IPS-15b (cell line): ENCODE measurements around the gene HOXD9.

ENCODE experiments used
- H3K27me3 ChIP-seq: one replicate; pipeline ENCODE4 v1.6.1; 2013; ENCODE audit warnings: low read length; ENCODE audit not compliant: control insufficient read depth, insufficient read depth
- H3K36me3 ChIP-seq: one replicate; pipeline ENCODE4 v1.6.1; 2013; ENCODE audit warnings: low read length; ENCODE audit not compliant: control insufficient read depth, insufficient read depth
- H3K4me1 ChIP-seq: one replicate; pipeline ENCODE4 v1.6.1; 2013; ENCODE audit warnings: mild to moderate bottlenecking, low read length; ENCODE audit not compliant: control insufficient read depth, insufficient read depth
- H3K4me3 ChIP-seq: one replicate; pipeline ENCODE4 v1.5.1; 2013; ENCODE audit warnings: low read depth, low read length
- H3K9ac ChIP-seq: one replicate; pipeline ENCODE4 v1.6.1; 2013; ENCODE audit warnings: low read depth, mild to moderate bottlenecking, low read length
- H3K9me3 ChIP-seq: one replicate; pipeline ENCODE4 v1.6.1; 2013; ENCODE audit warnings: mild to moderate bottlenecking, low read length; ENCODE audit not compliant: control insufficient read depth, insufficient read depth

HOXD9 gene

GRCh38 chr2:176088048-176088936 lies 34.2 kb upstream of the HOXD9 start:
- Histone ChIP-seq H3K4me3 (peak overlapping the region; percentile 49), H3K36me3 (no peaks in the 10 kb centered on the region), H3K4me1 (no peaks in the 10 kb centered on the region), H3K9ac (no peak overlapping the region), H3K27me3 (peaks cover 95% of the 10 kb centered on the region), H3K9me3 (no peaks in the 10 kb centered on the region)

GRCh38 chr2:176088937-176089842 lies 33.3 kb upstream of the HOXD9 start:
- peak overlapping the region; percentile 3 for H3K4me3 ChIP-seq
- no peak overlapping the region for H3K9ac ChIP-seq
- H3K9me3 ChIP-seq = no peaks in the 10 kb centered on the region
- H3K36me3 ChIP-seq = no peaks in the 10 kb centered on the region
- no peaks in the 10 kb centered on the region for H3K4me1 ChIP-seq
- H3K27me3 ChIP-seq = peaks cover 95% of the 10 kb centered on the region

GRCh38 chr2:176089843-176090395 lies 32.6 kb upstream of the HOXD9 start:
- no peaks in the 10 kb centered on the region for H3K9me3 ChIP-seq
- no peaks in the 10 kb centered on the region for H3K36me3 ChIP-seq
- no peaks in the 10 kb centered on the region for H3K4me1 ChIP-seq
- no peak overlapping the region for H3K4me3 ChIP-seq
- H3K9ac ChIP-seq = no peak overlapping the region
- H3K27me3 ChIP-seq = peaks cover 95% of the 10 kb centered on the region

GRCh38 chr2:176090862-176091261 lies 31.7 kb upstream of the HOXD9 start:
- peak overlapping the region; percentile 33 for H3K4me3 ChIP-seq
- no peak overlapping the region for H3K9ac ChIP-seq
- no peaks in the 10 kb centered on the region for H3K36me3 ChIP-seq
- H3K27me3 ChIP-seq = peaks cover 95% of the 10 kb centered on the region
- no peaks in the 10 kb centered on the region for H3K9me3 ChIP-seq
- H3K4me1 ChIP-seq = no peaks in the 10 kb centered on the region

- Histone ChIP-seq H3K9me3 (no peaks in the 10 kb centered on the region), H3K4me1 (peaks cover 3% of the 10 kb centered on the region), H3K9ac (no peak overlapping the region), H3K4me3 (peak overlapping the region; percentile 33), H3K27me3 (peaks cover 95% of the 10 kb centered on the region), H3K36me3 (no peaks in the 10 kb centered on the region)
These were observed 30.9 kb upstream of the HOXD9 start for GRCh38 chr2:176091329-176092258.

- Histone ChIP-seq H3K4me1 (peaks cover 3% of the 10 kb centered on the region), H3K27me3 (peaks cover 92% of the 10 kb centered on the region), H3K9ac (no peak within 1 kb of the TSS), H3K9me3 (no peaks in the 10 kb centered on the region), H3K4me3 (peak within 1 kb of the TSS; percentile 46), H3K36me3 (no peaks in the 10 kb centered on the region)
These were observed 30.0 kb upstream of the HOXD9 start, which contains the start of gene HOXD13 for GRCh38 chr2:176092270-176093144. Gene HOXD13 (plus strand): TSS chr2:176092721. CDS start chr2:176092891, 170 bp downstream.

- no peaks in the 10 kb centered on the region for H3K9me3 ChIP-seq
- H3K4me3 ChIP-seq = peak overlapping the region; percentile 46
- H3K9ac ChIP-seq = no peak overlapping the region
- no peaks in the 10 kb centered on the region for H3K36me3 ChIP-seq
- H3K4me1 ChIP-seq = peaks cover 3% of the 10 kb centered on the region
- H3K27me3 ChIP-seq = peaks cover 91% of the 10 kb centered on the region
These were observed 29.2 kb upstream of the HOXD9 start for GRCh38 chr2:176093145-176093897.

- Histone ChIP-seq H3K4me1 (peaks cover 3% of the 10 kb centered on the region), H3K9me3 (no peaks in the 10 kb centered on the region), H3K9ac (no peak overlapping the region), H3K36me3 (no peaks in the 10 kb centered on the region), H3K4me3 (peak overlapping the region; percentile 46), H3K27me3 (peaks cover 91% of the 10 kb centered on the region)
These were observed 28.6 kb upstream of the HOXD9 start for GRCh38 chr2:176093898-176094249.

- Histone ChIP-seq H3K36me3 (no peaks in the 10 kb centered on the region), H3K9me3 (no peaks in the 10 kb centered on the region), H3K4me1 (peaks cover 3% of the 10 kb centered on the region), H3K9ac (no peak overlapping the region), H3K27me3 (peaks cover 91% of the 10 kb centered on the region), H3K4me3 (peak overlapping the region; percentile 14)
These were observed 28.2 kb upstream of the HOXD9 start for GRCh38 chr2:176094349-176094748.

GRCh38 chr2:176095421-176095820 lies 27.1 kb upstream of the HOXD9 start:
- no peaks in the 10 kb centered on the region for H3K36me3 ChIP-seq
- peaks cover 3% of the 10 kb centered on the region for H3K4me1 ChIP-seq
- no peaks in the 10 kb centered on the region for H3K9me3 ChIP-seq
- peaks cover 91% of the 10 kb centered on the region for H3K27me3 ChIP-seq
- H3K9ac ChIP-seq = no peak overlapping the region
- no peak overlapping the region for H3K4me3 ChIP-seq
